Subcutaneous adipose tissue (tissue), 4 donors: Measurements from ENCODE around the gene NXPH4. TPM values are rescaled to one million over a fixed set of nuclear protein-coding genes. Genes with fewer than 3 reads are reported as not detected.

ENCODE experiments used
- CTCF ChIP-seq: fragments of 450-650 bp; IDR thresholded peaks from one replicate; pipeline ENCODE4 v1.5.1; 2016; ENCODE audit warnings: low read depth, mild to moderate bottlenecking, control low read depth, antibody characterized with exemption, moderate library complexity
- total RNA-seq, 4 donors: library from RNA; depleted of rRNA; stranded (reverse); fragments of >200 nt; gene quantifications; one replicate each; pipeline ENCODE4 v1.1.0, GENCODE V29; 2016

NXPH4 gene
- total RNA-seq, 4 donors from 2014 or later, result not detected

- no peak for TF ChIP-seq CTCF
Measured at GRCh38 chr12:57171668-57172067, 44.9 kb upstream of the NXPH4 start.

GRCh38 chr12:57173089-57173488, 43.5 kb upstream of the NXPH4 start:
- no peak for TF ChIP-seq CTCF

- TF ChIP-seq CTCF, result no peak
Measured at GRCh38 chr12:57173683-57174082, 42.9 kb upstream of the NXPH4 start.

GRCh38 chr12:57175428-57176138, 41.0 kb upstream of the NXPH4 start:
- TF ChIP-seq CTCF, result no peak

- no peak for TF ChIP-seq CTCF
Measured at GRCh38 chr12:57176139-57176477, 40.5 kb upstream of the NXPH4 start.

- no peak for TF ChIP-seq CTCF
Measured at GRCh38 chr12:57176846-57177245, 39.7 kb upstream of the NXPH4 start.

- no peak for TF ChIP-seq CTCF
Measured at GRCh38 chr12:57177354-57177753, 39.2 kb upstream of the NXPH4 start.
